Neural cell (in vitro differentiated cells): ENCODE results near the gene PDE9A.

Experiments used
- EP300 ChIP-seq: fragments of 450-650 bp; conservative IDR thresholded peaks from 2 replicates; pipeline ENCODE4 v1.6.1; 2014; ENCODE audit warnings: antibody characterized with exemption, mild to moderate bottlenecking, moderate library complexity; ENCODE audit not compliant: poor library complexity, severe bottlenecking
- EZH2 ChIP-seq: fragments of 200-600, 300-800 bp; shearing (Covaris generic), sonication (generic); IDR thresholded peaks from 2 replicates; pipeline ENCODE4 v1.6.1; 2014; ENCODE audit warnings: antibody characterized with exemption, low read length, borderline replicate concordance, mild to moderate bottlenecking; ENCODE audit not compliant: insufficient read depth, poor library complexity, severe bottlenecking
- MXI1 ChIP-seq: fragments of 450-650 bp; conservative IDR thresholded peaks from 2 replicates; pipeline ENCODE4 v1.6.1; 2014; ENCODE audit warnings: antibody characterized with exemption, mild to moderate bottlenecking; ENCODE audit not compliant: poor library complexity, severe bottlenecking
- POLR2AphosphoS5 ChIP-seq: IDR thresholded peaks from 2 replicates; pipeline ENCODE4 v1.6.1; 2012
- RAD21 ChIP-seq: fragments of 450-650 bp; conservative IDR thresholded peaks from 2 replicates; pipeline ENCODE4 v1.6.1; 2014; ENCODE audit warnings: antibody characterized with exemption, mild to moderate bottlenecking, moderate library complexity
- SMC3 ChIP-seq: fragments of 450-650 bp; conservative IDR thresholded peaks from 2 replicates; pipeline ENCODE4 v1.6.1; 2014; ENCODE audit warnings: antibody characterized with exemption, mild to moderate bottlenecking, moderate library complexity; ENCODE audit not compliant: poor library complexity
- TF ChIP-seq, protein P1 (sequence below): fragments of 450-650 bp; IDR thresholded peaks from 2 replicates; pipeline ENCODE4 v1.5.1; 2014; ENCODE audit warnings: antibody characterized with exemption, mild to moderate bottlenecking, moderate library complexity; ENCODE audit not compliant: poor library complexity, severe bottlenecking
- TF ChIP-seq, protein P2 (sequence below): IDR thresholded peaks from 2 replicates; pipeline ENCODE4 v1.6.1; 2012; ENCODE audit warnings: borderline replicate concordance

DNA sequence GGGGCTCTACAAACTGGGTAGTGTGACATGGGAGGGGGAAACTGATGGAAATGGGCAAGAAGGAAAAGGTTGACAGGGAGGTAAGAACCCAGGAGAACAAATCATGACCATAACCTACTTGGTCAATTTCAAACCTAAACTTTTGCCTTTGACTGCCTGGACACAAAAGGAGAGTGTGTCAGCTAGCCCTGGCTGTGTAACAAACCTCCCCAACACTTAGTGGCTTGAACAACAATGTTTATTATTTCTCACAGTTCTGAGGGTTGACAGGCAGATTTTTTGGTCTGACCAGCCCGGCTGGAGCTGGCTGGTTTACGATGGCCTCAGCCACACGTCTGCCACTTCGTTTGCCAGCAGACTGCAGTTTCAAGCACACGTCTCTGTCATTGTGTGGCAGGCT lies 133.5 kb downstream of the PDE9A start:
- TF ChIP-seq, protein P1, sequence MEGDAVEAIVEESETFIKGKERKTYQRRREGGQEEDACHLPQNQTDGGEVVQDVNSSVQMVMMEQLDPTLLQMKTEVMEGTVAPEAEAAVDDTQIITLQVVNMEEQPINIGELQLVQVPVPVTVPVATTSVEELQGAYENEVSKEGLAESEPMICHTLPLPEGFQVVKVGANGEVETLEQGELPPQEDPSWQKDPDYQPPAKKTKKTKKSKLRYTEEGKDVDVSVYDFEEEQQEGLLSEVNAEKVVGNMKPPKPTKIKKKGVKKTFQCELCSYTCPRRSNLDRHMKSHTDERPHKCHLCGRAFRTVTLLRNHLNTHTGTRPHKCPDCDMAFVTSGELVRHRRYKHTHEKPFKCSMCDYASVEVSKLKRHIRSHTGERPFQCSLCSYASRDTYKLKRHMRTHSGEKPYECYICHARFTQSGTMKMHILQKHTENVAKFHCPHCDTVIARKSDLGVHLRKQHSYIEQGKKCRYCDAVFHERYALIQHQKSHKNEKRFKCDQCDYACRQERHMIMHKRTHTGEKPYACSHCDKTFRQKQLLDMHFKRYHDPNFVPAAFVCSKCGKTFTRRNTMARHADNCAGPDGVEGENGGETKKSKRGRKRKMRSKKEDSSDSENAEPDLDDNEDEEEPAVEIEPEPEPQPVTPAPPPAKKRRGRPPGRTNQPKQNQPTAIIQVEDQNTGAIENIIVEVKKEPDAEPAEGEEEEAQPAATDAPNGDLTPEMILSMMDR: no peak
- TF ChIP-seq EZH2: no peak
- no peak for TF ChIP-seq POLR2AphosphoS5
- no peak for TF ChIP-seq RAD21
- TF ChIP-seq EP300: no peak
- no peak for TF ChIP-seq MXI1
- TF ChIP-seq SMC3: no peak
- TF ChIP-seq, protein P2, sequence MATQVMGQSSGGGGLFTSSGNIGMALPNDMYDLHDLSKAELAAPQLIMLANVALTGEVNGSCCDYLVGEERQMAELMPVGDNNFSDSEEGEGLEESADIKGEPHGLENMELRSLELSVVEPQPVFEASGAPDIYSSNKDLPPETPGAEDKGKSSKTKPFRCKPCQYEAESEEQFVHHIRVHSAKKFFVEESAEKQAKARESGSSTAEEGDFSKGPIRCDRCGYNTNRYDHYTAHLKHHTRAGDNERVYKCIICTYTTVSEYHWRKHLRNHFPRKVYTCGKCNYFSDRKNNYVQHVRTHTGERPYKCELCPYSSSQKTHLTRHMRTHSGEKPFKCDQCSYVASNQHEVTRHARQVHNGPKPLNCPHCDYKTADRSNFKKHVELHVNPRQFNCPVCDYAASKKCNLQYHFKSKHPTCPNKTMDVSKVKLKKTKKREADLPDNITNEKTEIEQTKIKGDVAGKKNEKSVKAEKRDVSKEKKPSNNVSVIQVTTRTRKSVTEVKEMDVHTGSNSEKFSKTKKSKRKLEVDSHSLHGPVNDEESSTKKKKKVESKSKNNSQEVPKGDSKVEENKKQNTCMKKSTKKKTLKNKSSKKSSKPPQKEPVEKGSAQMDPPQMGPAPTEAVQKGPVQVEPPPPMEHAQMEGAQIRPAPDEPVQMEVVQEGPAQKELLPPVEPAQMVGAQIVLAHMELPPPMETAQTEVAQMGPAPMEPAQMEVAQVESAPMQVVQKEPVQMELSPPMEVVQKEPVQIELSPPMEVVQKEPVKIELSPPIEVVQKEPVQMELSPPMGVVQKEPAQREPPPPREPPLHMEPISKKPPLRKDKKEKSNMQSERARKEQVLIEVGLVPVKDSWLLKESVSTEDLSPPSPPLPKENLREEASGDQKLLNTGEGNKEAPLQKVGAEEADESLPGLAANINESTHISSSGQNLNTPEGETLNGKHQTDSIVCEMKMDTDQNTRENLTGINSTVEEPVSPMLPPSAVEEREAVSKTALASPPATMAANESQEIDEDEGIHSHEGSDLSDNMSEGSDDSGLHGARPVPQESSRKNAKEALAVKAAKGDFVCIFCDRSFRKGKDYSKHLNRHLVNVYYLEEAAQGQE: no peak
